LNCAP (cell line): Measurements from ENCODE around the gene PMF1.

Source experiments
- TF ChIP-seq, protein P1 (sequence below): fragments of 450-650 bp; IDR thresholded peaks from 2 replicates; pipeline ENCODE4 v1.5.1; 2017; ENCODE audit warnings: mild to moderate bottlenecking

The PMF1 gene

DNA sequence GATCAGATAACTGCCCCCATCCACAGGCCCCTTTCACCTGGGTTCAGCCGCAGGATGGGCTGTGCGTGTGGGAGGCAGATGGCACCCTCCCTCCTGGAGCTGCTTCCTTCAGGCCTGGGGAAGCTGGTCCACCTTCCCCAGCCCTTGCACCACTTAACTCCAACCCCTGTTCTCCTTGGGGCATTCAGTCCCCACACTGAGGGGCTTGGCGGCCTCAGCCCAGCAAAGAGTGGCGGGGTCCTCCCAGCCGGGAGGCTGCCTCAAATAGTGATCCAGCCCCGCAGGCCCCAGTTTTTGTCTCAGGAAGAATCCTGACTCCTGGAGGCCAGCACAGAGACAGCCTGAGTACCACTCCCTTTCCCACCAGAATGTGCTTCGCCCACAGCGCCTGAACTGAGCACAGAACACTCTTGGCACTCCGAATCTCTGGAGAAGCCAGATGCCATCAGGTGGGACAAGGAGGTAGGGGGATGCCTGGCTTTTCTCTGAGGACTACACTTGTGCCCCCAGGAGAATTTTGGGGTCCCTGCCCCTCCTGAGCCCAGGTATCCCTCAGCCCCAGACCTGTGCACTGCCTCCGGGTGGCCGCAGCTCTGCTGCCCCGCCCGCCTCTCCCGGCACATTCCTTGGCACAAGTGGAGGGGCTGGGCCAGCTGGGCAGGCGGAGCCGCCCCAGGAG is 34.1 kb downstream of the PMF1 start:
- TF ChIP-seq, protein P1, sequence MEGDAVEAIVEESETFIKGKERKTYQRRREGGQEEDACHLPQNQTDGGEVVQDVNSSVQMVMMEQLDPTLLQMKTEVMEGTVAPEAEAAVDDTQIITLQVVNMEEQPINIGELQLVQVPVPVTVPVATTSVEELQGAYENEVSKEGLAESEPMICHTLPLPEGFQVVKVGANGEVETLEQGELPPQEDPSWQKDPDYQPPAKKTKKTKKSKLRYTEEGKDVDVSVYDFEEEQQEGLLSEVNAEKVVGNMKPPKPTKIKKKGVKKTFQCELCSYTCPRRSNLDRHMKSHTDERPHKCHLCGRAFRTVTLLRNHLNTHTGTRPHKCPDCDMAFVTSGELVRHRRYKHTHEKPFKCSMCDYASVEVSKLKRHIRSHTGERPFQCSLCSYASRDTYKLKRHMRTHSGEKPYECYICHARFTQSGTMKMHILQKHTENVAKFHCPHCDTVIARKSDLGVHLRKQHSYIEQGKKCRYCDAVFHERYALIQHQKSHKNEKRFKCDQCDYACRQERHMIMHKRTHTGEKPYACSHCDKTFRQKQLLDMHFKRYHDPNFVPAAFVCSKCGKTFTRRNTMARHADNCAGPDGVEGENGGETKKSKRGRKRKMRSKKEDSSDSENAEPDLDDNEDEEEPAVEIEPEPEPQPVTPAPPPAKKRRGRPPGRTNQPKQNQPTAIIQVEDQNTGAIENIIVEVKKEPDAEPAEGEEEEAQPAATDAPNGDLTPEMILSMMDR: no peak

DNA sequence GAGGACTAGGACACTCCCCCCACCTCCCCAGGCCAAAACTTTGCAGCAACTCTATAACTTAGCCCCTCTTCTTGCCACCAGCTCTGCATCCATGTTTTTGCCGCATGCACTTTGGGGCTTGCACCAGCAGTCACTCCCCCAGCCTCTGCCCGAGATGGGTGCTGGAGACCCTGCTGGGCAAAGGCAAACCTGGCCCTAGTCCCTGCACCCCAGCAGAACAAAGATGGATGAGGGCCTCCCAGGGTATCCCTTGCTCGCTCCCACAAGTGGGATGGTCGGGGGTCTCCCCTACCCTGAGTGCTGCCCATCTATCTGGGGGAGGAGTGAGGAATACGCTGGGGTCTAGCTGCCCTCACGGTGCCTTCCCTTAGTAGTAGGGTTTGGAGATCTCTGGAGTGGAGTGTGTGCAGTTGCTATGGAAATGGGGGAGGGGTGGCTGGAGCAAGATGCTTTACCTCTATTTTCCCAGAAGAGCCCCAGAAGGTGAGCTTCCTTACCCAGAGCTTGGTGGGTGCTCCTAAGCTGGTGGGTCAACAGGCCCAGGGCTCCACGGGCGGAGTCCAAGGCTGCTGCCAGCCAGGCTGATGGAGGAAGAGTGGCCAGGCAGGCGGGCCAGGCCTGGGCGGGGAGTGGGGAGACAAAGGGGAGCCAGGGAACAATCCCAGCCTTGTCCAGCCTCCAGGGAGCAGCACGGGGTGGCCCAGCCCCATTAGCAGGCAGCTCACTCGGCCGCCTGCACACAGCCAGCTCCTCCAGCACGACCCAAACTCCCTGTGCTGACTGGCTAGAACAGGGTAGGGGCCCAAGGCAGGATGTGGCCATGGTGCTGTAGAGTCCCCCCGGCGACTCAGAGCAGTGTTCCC is 34.9 kb downstream of the PMF1 start, which contains the start of gene PAQR6:
Gene PAQR6, minus strand, starts transcription at position 597 of the 863 bp plus-strand sequence. CDS start 1,325 bp downstream, outside the sequence.
- TF ChIP-seq, protein P1: no peak

DNA sequence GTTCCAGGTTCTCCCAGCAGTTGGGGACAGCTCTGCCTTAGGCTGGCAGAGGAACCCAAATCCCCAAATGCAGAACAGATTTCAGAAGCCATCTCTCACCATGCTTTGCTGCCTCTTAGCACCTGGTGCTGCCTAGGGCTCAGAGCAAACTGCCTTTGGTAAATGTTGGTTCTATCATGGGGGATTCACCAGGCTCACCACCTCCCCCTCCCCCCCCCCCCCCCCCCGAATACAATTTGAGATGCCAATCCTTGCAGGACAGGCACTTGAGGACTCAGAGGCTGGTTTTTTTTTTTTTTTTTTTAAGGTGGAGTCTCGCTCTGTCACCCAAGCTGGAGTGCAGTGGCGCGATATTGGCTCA is 35.5 kb downstream of the PMF1 start:
- TF ChIP-seq, protein P1: no peak

DNA sequence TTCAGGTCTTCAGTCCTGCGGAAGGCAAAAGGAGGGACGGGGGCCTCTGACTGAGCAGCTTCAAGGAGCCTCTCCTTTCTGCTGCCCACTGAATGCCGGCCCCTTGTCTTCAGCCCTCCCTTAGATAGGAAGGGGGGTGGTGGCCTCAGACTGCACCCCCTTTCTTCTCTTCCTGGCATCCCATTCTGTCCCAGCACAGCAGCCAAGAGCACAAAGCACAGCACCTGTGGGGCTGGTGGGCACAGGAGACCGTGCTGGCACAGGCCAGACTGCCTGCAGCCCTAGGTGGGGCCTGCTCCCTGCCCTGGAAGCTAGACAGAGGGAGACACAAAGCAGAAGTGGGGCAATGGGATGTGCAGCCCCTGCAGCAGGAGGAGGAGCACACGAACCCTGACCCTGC is 36.8 kb downstream of the PMF1 start:
- TF ChIP-seq, protein P1: no peak

DNA sequence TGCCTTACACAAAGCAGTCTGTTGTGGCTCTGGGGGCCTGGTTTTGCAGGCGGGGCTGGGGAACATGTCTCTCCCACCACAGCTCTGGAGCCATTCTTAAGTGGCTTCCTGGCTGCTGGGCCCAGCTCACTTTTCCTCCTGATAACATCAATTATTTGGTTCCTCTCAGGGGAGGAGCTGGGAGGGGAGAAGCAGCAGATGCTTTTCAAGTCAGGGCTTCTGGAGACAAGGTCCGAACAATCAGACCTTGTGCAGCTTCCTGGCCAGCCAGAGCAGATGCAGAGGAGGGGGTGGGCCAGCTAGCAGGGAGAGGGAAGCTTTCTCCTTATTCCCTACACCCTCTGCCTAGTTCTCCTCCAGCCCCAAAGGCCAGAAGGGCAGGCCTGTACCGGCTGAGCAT is 38.7 kb downstream of the PMF1 start:
- TF ChIP-seq, protein P1: no peak

DNA sequence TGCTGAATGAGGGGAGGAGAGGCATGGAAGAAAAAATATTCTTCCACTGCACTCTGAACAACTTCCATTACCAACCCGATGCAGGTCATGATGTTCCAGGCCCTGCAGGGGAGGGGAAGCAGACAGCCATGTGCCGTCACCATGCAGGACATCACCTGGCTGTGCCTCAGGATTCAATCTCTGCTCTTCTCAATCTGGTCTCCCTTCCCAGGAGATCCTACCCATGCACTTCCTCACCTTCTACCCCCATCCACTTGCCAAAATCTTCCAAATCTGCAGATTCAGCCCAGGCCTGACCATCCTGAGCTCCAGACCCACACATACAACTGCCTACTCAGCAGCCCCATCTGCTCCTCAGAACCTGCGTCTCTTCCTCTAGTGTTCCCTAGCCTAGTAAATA is 40.8 kb downstream of the PMF1 start:
- TF ChIP-seq, protein P1: no peak

DNA sequence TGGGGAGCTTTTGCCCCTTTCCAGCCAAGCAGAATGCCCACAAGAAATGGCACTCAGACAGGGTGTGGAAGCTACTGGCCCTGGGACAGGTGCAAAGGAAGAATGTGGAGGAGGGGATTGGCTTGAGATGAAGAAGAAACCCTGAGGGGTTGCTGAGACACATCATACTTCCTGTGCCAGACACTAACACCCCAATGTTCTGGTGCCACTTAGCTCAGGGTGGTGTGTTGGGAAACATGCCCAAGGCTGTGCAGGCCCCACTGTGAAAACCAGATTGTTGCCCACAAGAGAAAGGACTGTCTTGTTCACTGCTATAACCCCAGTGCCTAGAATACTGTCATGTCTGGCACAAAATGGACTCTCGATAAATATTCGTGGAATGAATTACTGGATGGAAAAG is 44.9 kb downstream of the PMF1 start:
- TF ChIP-seq, protein P1: no peak
